Spleen (tissue), 11 donors: ENCODE measurements around the gene PGRMC2. TPM values are rescaled to one million over a fixed set of nuclear protein-coding genes. Genes with fewer than 3 reads are reported as not detected.

Experiments
- DNase-seq: peaks from one replicate; pipeline ENCODE4 v3.0.0-alpha.2; 2020
- H3K27ac ChIP-seq, 8 donors: fragments of 200-600 bp; sonication (generic) in 7 of 8; 1 replicate in 4 of 8; 2 replicates in 4 of 8; pipeline versions ENCODE4 v1.5.0 to v1.8.0; 2016 to 2021; ENCODE audit warnings: inconsistent platforms in 4 of 8, mild to moderate bottlenecking in 4 of 8, moderate library complexity in 1 of 8
- H3K27me3 ChIP-seq, 7 donors: fragments of 200-600 bp; sonication (generic) in 6 of 7; replicated peaks in 1 of 7; 1 replicate in 4 of 7; 2 replicates in 3 of 7; pipeline versions ENCODE4 v1.5.0 to v1.8.0; 2016 to 2021; ENCODE audit warnings: inconsistent platforms in 3 of 7, mild to moderate bottlenecking in 1 of 7
- H3K36me3 ChIP-seq, 6 donors: fragments of 200-600 bp; sonication (generic) in 5 of 6; 1 replicate in 4 of 6; 2 replicates in 2 of 6; pipeline versions ENCODE4 v1.5.0 to v1.8.0; 2016 to 2021; ENCODE audit warnings: inconsistent platforms in 2 of 6
- H3K4me1 ChIP-seq, 6 donors: fragments of 200-600 bp; sonication (generic) in 5 of 6; 1 replicate in 3 of 6; 2 replicates in 3 of 6; pipeline versions ENCODE4 v1.5.0 to v1.8.0; 2016 to 2021; ENCODE audit warnings: inconsistent platforms in 3 of 6
- H3K4me3 ChIP-seq, 8 donors: fragments of 200-600 bp; sonication (generic) in 7 of 8; 1 replicate in 4 of 8; 2 replicates in 4 of 8; pipeline versions ENCODE4 v1.5.0 to v1.8.0; 2016 to 2021; ENCODE audit warnings: inconsistent platforms in 4 of 8, mild to moderate bottlenecking in 4 of 8, moderate library complexity in 2 of 8
- H3K9me3 ChIP-seq, 8 donors: fragments of 200-600 bp; sonication (generic) in 7 of 8; 1 replicate in 4 of 8; 2 replicates in 4 of 8; pipeline versions ENCODE4 v1.5.0 to v1.8.0; 2016 to 2021; ENCODE audit warnings: inconsistent platforms in 4 of 8
- POLR2A ChIP-seq, 3 donors: fragments of 450-650 bp; IDR thresholded peaks; one replicate each; pipeline ENCODE4 v1.5.1; 2017; ENCODE audit warnings: antibody characterized with exemption in 3 of 3, mild to moderate bottlenecking in 1 of 3
- POLR2AphosphoS5 ChIP-seq, 3 donors: sonication (generic); formaldehyde crosslinking; IDR thresholded peaks; one replicate each; pipeline ENCODE4 v1.5.1; 2017; ENCODE audit warnings: antibody characterized with exemption in 3 of 3
- WGBS, 5 donors: extraction: QIAGEN DNeasy Blood & Tissue Kit in 3 of 5; methylation state at CpG; one replicate each; pipeline versions ENCODE4 v1.1.5 to v1.1.7; 2013 to 2018; 5-methylcytosine and 5-hydroxymethylcytosine counted together
- intact Hi-C: fragments of 100-400 bp; cut with DNase I; formaldehyde crosslinking; loops from one replicate; pipeline ENCODE4 v1.15.0; 2023; ENCODE audit warnings: low total_unique reads
- polyA plus RNA-seq, 3 donors: library from polyadenylated mRNA; stranded (reverse); fragments of 200-250 nt; gene quantifications; one replicate each; pipeline ENCODE4 v1.2.1, GENCODE V29; 2013
- total RNA-seq, 7 donors: library from RNA; depleted of rRNA in 3 of 7; stranded (reverse); fragments of >200 nt in 3 of 7; fragmentation: NEBNext Ultra II Directional in 4 of 7; extraction: Animal tissue kit (Norgen Biotek cat#: 25700) in 4 of 7; gene quantifications; one replicate each; pipeline versions ENCODE4 v1.1.0 to v1.2.1, GENCODE V29; 2016 to 2021
- TF ChIP-seq, protein P1 (sequence below), 11 experiments: fragments of 200-600 bp in 7 of 11; fragments of 450-650 bp in 4 of 11; sonication (generic) in 4 of 11; IDR thresholded peaks in 8 of 11; conservative IDR thresholded peaks in 3 of 11; 1 replicate in 7 of 11; 2 replicates in 4 of 11; pipeline versions ENCODE4 v1.4.0 to v1.8.0; 2016 to 2021; ENCODE audit warnings: antibody characterized with exemption in 11 of 11, inconsistent platforms in 4 of 11, mild to moderate bottlenecking in 1 of 11
- donor health status: healthy with polysubstance abuse.
- donor health status: DM: no; HTN: no; CAD: no; lungs with moderate emphysema.
- donor health status: DM: no; HTN: no; CAD: no.
- donor health status: Bipolar disorder and iron deficiency.
- donor health status: healthy.
- donor health status: DM: no; HTN: no; CAD: no.
- donor health status: DM: yes; HTN: yes; CAD: no.

PGRMC2 gene
- total and polyA plus RNA-seq, 10 donors: 13.8 to 46.8 (median 29.8) TPM

- intact Hi-C loops: no loop called here
- WGBS, 5 donors: 79 to 92% (median 81%) methylated on average over 1 of the region's 1 CpG
These were observed 35.8 kb upstream of the PGRMC2 start for GRCh38 chr4:128323401-128323800.

DNA sequence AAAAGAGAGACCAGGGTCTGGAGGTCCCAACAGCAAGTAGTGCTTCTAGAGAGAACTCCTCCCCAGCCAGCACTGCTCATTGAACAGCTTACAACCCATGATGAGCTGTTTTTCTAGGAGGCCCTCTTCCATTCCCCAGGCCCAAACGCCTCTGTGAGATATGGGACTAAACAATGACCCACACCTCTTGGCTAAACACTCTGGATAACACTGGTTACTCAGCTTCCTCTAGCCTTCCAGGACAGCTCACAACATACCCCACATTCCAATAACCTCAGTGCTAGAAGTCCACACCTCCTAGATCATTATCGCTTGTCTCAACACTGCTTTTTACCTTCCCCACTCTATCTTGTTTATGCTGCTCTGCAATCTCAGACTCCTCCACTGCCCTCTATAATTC lies 35.4 kb upstream of the PGRMC2 start:
- Histone ChIP-seq H3K27me3 (no peaks in the 10 kb centered on the region), H3K36me3 (peaks cover 0 to 19% (median 3%) of the 10 kb centered on the region in 6 donors), H3K9me3 (no peaks in the 10 kb centered on the region), H3K4me1 (no peaks in the 10 kb centered on the region), H3K4me3 (no peak overlapping the region), H3K27ac (no peak overlapping the region)
- intact Hi-C loops: no loop called here
- TF ChIP-seq POLR2A (IDR thresholded peaks at IDR 0.05) (no peak), POLR2AphosphoS5 (IDR thresholded peaks at IDR 0.05) (no peak)
- TF ChIP-seq, protein P1, sequence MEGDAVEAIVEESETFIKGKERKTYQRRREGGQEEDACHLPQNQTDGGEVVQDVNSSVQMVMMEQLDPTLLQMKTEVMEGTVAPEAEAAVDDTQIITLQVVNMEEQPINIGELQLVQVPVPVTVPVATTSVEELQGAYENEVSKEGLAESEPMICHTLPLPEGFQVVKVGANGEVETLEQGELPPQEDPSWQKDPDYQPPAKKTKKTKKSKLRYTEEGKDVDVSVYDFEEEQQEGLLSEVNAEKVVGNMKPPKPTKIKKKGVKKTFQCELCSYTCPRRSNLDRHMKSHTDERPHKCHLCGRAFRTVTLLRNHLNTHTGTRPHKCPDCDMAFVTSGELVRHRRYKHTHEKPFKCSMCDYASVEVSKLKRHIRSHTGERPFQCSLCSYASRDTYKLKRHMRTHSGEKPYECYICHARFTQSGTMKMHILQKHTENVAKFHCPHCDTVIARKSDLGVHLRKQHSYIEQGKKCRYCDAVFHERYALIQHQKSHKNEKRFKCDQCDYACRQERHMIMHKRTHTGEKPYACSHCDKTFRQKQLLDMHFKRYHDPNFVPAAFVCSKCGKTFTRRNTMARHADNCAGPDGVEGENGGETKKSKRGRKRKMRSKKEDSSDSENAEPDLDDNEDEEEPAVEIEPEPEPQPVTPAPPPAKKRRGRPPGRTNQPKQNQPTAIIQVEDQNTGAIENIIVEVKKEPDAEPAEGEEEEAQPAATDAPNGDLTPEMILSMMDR (IDR thresholded peaks at IDR 0.05 in 8 of 11, conservative IDR thresholded peaks at IDR 0.05 in 3 of 11): no peak
- 29 to 70% (median 64%) methylated on average over 2 of the region's 2 CpGs for WGBS, 5 donors
- no peak for DNase-seq

More at GRCh38 chr4:128323401-128323800, 35.8 kb upstream of the PGRMC2 start:
- Histone ChIP-seq H3K36me3 (peaks cover 0 to 19% (median 3%) of the 10 kb centered on the region in 6 donors), H3K9me3 (no peaks in the 10 kb centered on the region), H3K4me3 (no peak overlapping the region), H3K27me3 (no peaks in the 10 kb centered on the region), H3K4me1 (no peaks in the 10 kb centered on the region), H3K27ac (no peak overlapping the region)
- DNase-seq: no peak
- TF ChIP-seq POLR2A (IDR thresholded peaks at IDR 0.05) (no peak), POLR2AphosphoS5 (IDR thresholded peaks at IDR 0.05) (no peak)
- TF ChIP-seq, protein P1 (IDR thresholded peaks at IDR 0.05 in 8 of 11, conservative IDR thresholded peaks at IDR 0.05 in 3 of 11): no peak

GRCh38 chr4:128322311-128322710 lies 34.7 kb upstream of the PGRMC2 start:
- H3K36me3 ChIP-seq: peaks cover 0 to 19% (median 3%) of the 10 kb centered on the region in 6 donors
- no peak for TF ChIP-seq POLR2AphosphoS5 (IDR thresholded peaks at IDR 0.05)
- no peak for TF ChIP-seq POLR2A (IDR thresholded peaks at IDR 0.05)
- TF ChIP-seq, protein P1 (IDR thresholded peaks at IDR 0.05 in 8 of 11, conservative IDR thresholded peaks at IDR 0.05 in 3 of 11): no peak
- WGBS, 5 donors: 79 to 93% (median 88%) methylated on average over 2 of the region's 2 CpGs
- H3K4me1 ChIP-seq: no peaks in the 10 kb centered on the region
- H3K27me3 ChIP-seq: no peaks in the 10 kb centered on the region
- H3K4me3 ChIP-seq: no peak overlapping the region
- H3K27ac ChIP-seq: no peak overlapping the region
- H3K9me3 ChIP-seq: no peaks in the 10 kb centered on the region
- intact Hi-C loops: no loop called here
- DNase-seq: no peak

DNA sequence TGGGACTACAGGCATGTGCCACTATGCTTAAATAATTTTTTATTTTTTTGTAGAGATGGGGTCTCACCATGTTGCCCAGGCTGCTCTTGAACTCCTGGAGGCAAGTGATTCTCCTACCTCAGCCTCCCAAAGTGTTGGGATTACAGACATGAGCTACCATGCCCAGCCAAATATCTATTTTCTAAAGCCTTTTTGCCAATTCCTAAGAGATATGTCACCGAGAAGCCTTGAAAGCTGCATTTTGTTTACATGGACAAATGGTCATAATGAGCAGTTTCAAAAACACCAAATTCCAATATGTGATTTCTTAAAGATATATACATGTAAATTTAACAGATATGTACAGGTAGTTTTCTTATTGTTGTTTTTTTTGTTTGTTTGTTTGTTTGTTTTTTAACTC lies 33.0 kb upstream of the PGRMC2 start:
- WGBS, 5 donors: 93 to 100% (median 98%) methylated on average over 1 of the region's 1 CpG
- H3K27me3 ChIP-seq: no peaks in the 10 kb centered on the region
- intact Hi-C loops: no loop called here
- H3K27ac ChIP-seq: no peak overlapping the region
- peaks cover 0 to 24% (median 3%) of the 10 kb centered on the region in 6 donors for H3K36me3 ChIP-seq
- TF ChIP-seq POLR2A (IDR thresholded peaks at IDR 0.05) (no peak), POLR2AphosphoS5 (IDR thresholded peaks at IDR 0.05) (no peak)
- TF ChIP-seq, protein P1 (IDR thresholded peaks at IDR 0.05 in 8 of 11, conservative IDR thresholded peaks at IDR 0.05 in 3 of 11): no peak
- no peak overlapping the region for H3K4me3 ChIP-seq
- H3K4me1 ChIP-seq: no peaks in the 10 kb centered on the region
- no peak for DNase-seq
- no peaks in the 10 kb centered on the region for H3K9me3 ChIP-seq
